ENCODE measurements around the gene GHR. TPM values are rescaled to one million over a fixed set of nuclear protein-coding genes. Genes with fewer than 3 reads are reported as not detected.

The GHR gene
- total RNA-seq, 2 experiments from 2014 or later: not detected

DNA sequence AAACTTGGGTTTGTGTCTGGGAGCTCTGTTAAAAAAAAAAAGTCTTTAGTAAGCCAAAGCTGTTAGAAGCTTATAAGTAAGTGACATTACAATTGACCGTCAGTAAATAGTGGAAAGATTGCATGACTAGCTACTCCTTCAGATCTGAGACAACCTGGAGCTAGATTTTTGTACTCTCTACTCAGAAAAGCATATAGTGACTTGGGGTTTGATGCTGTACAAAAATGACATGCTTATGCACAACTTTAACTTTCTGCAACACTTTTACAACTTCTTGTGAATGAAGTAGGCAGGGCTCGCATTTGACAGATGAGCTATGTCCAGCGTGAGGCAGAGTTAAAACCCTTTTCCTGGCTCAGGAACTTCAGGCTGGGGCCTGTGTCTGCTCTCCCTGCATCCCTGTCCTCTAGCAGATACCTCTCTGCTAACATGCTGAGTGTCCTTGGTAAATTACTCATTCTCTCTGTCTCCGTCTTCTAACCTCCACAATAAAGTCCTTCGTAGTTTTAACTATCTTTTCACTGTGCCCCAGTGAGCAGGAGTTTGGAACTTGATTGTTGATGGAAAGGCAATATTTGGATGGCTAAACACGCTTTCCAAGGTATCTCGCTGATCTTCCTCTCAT is 471 bp upstream of the GHR start:
- intact Hi-C loops (cut with micrococcal nuclease): loop anchor here (10.0 kb wide), 2 partner anchors 162 to 342 kb away; no protein-coding TSS in a partner anchor
- DNase-seq: no peak

DNA sequence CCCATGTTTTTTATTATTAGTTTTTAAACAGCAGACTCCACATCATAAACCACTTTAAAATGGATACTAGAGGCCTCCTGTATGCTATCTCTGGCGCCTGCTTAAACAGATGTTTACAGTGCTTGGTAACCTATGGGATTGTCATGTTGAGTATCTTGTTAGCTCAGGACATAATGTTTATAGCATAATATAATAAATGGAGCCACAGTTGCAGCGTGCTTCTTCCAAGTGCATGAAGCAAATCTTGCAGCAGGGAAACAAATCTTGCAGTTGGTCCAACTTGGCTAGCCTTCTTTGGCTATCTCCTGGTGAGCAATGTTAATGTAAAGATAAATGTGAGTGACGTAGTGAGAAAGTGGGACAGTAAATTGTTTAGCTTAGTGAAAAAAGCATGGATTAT is 2.8 kb downstream of the GHR start:
- DNase-seq: no peak

More for the DNA sequence above, 471 bp upstream of the GHR start:
- Mint-ChIP-seq H3K36me3 (ENCODE audit: low read depth) (no peaks in the 10 kb centered on the region), H3K4me1 (ENCODE audit: low read depth) (no peaks in the 10 kb centered on the region), H3K9me3 (no peaks in the 10 kb centered on the region), H3K27me3 (peaks cover 11% of the 10 kb centered on the region), H3K27ac (no peak overlapping the region), H3K4me3 (no peak overlapping the region)
- ATAC-seq: no peak
- POLR2A ChIA-PET: no interaction called here
- no peak for TF ChIP-seq CTCF (IDR thresholded peaks at IDR 0.05)
- CTCF ChIA-PET: interaction anchor here (1.0 to 2.2 kb wide), 9 partner anchors 8 to 579 kb away, joined by 3 to 9 read pairs (median 4); no protein-coding TSS in a partner anchor

DNA sequence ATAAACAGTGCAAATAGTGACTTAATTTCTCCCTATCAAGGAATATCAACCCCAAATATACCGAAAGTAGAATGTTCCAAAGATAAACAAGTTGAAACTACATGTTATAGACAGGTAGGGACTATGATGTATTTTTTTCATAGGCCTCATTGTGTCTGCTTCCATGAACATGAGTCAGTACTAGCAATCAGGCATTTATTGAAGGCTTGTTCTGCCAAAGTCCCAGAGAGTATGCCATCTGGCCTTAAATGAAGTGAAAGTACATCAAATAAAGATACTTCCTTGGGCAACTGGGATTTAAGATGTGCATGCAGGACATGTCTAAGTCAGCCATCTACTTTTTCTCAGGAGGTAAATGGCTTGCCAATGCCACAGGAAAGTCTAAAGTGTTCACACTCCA is 6.5 kb downstream of the GHR start:
- intact Hi-C loops (cut with micrococcal nuclease): loop anchor here (10.0 kb wide), 2 partner anchors 155 to 335 kb away; no protein-coding TSS in a partner anchor
- TF ChIP-seq CTCF (IDR thresholded peaks at IDR 0.05): no peak
- no peaks in the 10 kb centered on the region for H3K9me3 Mint-ChIP-seq
- no peaks in the 10 kb centered on the region for H3K4me1 Mint-ChIP-seq (ENCODE audit: low read depth)
- CTCF ChIA-PET: no interaction called here
- no peak for ATAC-seq
- no peak for DNase-seq
- no peak overlapping the region for H3K27ac Mint-ChIP-seq
- H3K27me3 Mint-ChIP-seq: peaks cover 10% of the 10 kb centered on the region
- H3K36me3 Mint-ChIP-seq (ENCODE audit: low read depth): no peaks in the 10 kb centered on the region
- POLR2A ChIA-PET: no interaction called here
- no peak overlapping the region for H3K4me3 Mint-ChIP-seq

More for the DNA sequence above, 2.8 kb downstream of the GHR start:
- CTCF ChIA-PET: no interaction called here
- no peaks in the 10 kb centered on the region for H3K36me3 Mint-ChIP-seq (ENCODE audit: low read depth)
- H3K4me3 Mint-ChIP-seq: no peak overlapping the region
- H3K9me3 Mint-ChIP-seq: no peaks in the 10 kb centered on the region
- POLR2A ChIA-PET: no interaction called here
- ATAC-seq: no peak
- no peak overlapping the region for H3K27ac Mint-ChIP-seq
- H3K4me1 Mint-ChIP-seq (ENCODE audit: low read depth): no peaks in the 10 kb centered on the region
- TF ChIP-seq CTCF (IDR thresholded peaks at IDR 0.05): no peak
- intact Hi-C loops (cut with micrococcal nuclease): loop anchor here (10.0 kb wide), 2 partner anchors 159 to 339 kb away; no protein-coding TSS in a partner anchor
- H3K27me3 Mint-ChIP-seq: peaks cover 10% of the 10 kb centered on the region

- Mint-ChIP-seq H3K4me3 (no peak overlapping the region), H3K27ac (no peak overlapping the region), H3K4me1 (ENCODE audit: low read depth) (no peaks in the 10 kb centered on the region), H3K36me3 (ENCODE audit: low read depth) (no peaks in the 10 kb centered on the region), H3K9me3 (no peaks in the 10 kb centered on the region), H3K27me3 (no peaks in the 10 kb centered on the region)
- ATAC-seq: no peak
- POLR2A ChIA-PET: no interaction called here
- no peak for DNase-seq
- no peak for TF ChIP-seq CTCF (IDR thresholded peaks at IDR 0.05)
- CTCF ChIA-PET: no interaction called here
- intact Hi-C loops (cut with micrococcal nuclease): no loop called here
Measured at GRCh38 chr5:42434047-42434724, 10.9 kb downstream of the GHR start.

- Mint-ChIP-seq H3K4me1 (ENCODE audit: low read depth) (no peaks in the 10 kb centered on the region), H3K4me3 (no peak overlapping the region), H3K27me3 (no peaks in the 10 kb centered on the region), H3K9me3 (no peaks in the 10 kb centered on the region), H3K36me3 (ENCODE audit: low read depth) (no peaks in the 10 kb centered on the region), H3K27ac (no peak overlapping the region)
- ChIA-PET POLR2A (no interaction called here), CTCF (interaction anchor here (1.5 kb wide), 1 partner anchor 13 kb away, joined by 5 read pairs; the partner anchor contains the start of gene GHR)
- intact Hi-C loops (cut with micrococcal nuclease): no loop called here
- no peak for DNase-seq
- ATAC-seq: no peak
- TF ChIP-seq CTCF (IDR thresholded peaks at IDR 0.05): no peak
Measured at GRCh38 chr5:42436051-42436450, 12.8 kb downstream of the GHR start.

All from activated CD8-positive, alpha-beta T cell treated with anti-CD3 and anti-CD28 coated beads for 36 hours (primary cell).